Fibroblast of lung (primary cell): ENCODE results near the gene CDS2.

Source experiments
- EZH2 ChIP-seq: IDR thresholded peaks from 2 replicates; pipeline ENCODE4 v1.5.1; 2012; ENCODE audit warnings: low read length, control low read depth, mild to moderate bottlenecking; ENCODE audit errors: missing control alignments
- TF ChIP-seq, protein P1 (sequence below), 2 donors: IDR thresholded peaks in 1 of 2; conservative IDR thresholded peaks in 1 of 2; 1 replicate in 1 of 2; 2 replicates in 1 of 2; pipeline ENCODE4 v1.5.1; 2011 to 2012; ENCODE audit warnings: low read length in 2 of 2, control low read depth in 1 of 2, inconsistent platforms in 1 of 2, low read depth in 1 of 2, mild to moderate bottlenecking in 1 of 2

DNA sequence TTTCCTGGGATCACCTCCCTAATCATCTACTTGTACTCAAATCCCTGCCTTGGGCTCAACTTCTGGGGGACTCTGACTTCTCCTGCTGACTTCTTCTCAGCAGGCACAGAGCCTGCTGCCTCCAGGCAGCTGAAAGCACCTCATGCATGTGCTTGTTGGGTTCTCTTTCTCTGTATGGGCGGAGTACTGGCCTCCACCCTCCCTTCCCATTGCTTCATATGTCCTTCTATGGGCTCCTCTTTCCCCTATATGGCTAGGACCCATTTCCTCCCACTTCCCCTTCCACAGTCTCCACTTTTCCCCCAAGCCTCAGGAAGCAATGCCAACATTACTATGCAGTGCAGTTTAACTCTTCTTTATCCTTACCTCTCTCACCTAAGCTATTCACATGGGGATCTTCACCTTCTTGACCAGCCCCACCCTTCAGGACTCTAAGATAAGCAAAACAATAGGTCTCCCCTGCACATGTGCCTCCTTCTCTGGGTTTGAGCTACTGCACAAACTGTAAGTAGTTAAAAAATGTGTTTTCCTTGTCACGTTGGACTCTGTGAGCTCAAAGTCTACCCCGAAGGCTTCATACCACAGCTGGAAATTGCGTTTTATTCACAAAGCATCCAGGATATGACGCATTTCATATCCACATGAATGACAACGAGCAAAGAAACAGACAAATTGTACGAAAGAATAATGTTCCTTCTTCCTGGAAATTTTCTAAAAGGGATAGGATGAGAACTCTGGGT is 93.7 kb downstream of the CDS2 start:
- TF ChIP-seq, protein P1, sequence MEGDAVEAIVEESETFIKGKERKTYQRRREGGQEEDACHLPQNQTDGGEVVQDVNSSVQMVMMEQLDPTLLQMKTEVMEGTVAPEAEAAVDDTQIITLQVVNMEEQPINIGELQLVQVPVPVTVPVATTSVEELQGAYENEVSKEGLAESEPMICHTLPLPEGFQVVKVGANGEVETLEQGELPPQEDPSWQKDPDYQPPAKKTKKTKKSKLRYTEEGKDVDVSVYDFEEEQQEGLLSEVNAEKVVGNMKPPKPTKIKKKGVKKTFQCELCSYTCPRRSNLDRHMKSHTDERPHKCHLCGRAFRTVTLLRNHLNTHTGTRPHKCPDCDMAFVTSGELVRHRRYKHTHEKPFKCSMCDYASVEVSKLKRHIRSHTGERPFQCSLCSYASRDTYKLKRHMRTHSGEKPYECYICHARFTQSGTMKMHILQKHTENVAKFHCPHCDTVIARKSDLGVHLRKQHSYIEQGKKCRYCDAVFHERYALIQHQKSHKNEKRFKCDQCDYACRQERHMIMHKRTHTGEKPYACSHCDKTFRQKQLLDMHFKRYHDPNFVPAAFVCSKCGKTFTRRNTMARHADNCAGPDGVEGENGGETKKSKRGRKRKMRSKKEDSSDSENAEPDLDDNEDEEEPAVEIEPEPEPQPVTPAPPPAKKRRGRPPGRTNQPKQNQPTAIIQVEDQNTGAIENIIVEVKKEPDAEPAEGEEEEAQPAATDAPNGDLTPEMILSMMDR (conservative IDR thresholded peaks at IDR 0.05 in 1 of 2, IDR thresholded peaks at IDR 0.05 in 1 of 2; ENCODE audit: low read depth in 1 of 2, low read length in 2 of 2) = no peak
- TF ChIP-seq EZH2 = no peak
